Measurements from ENCODE around the gene PLSCR3.

Gene PLSCR3

GRCh38 chr17:7426203-7426863 is 32.0 kb upstream of the PLSCR3 start:
- no peak overlapping the region for H3K9ac ChIP-seq (ENCODE audit: low read length)

GRCh38 chr17:7425756-7426155 is 31.4 kb upstream of the PLSCR3 start:
- no peak overlapping the region for H2AFZ ChIP-seq (ENCODE audit: low read length)
- H3K4me3 ChIP-seq (ENCODE audit: low read depth, low read length, poor library complexity, severe bottlenecking), result no peak overlapping the region
- no peaks in the 10 kb centered on the region for H3K9me2 ChIP-seq (ENCODE audit: low read depth, low read length)
- no peaks in the 10 kb centered on the region for H3K4me1 ChIP-seq (ENCODE audit: insufficient read depth, low read length, severe bottlenecking)
- no peak overlapping the region for H3K4me2 ChIP-seq (ENCODE audit: low read length)
- TF ChIP-seq CTCF (IDR thresholded peaks at IDR 0.05; ENCODE audit: low read length) (no peak), EZH2 (IDR thresholded peaks at IDR 0.05; ENCODE audit: borderline replicate concordance, low read length) (no peak)
- no peaks in the 10 kb centered on the region for H3K36me3 ChIP-seq (ENCODE audit: insufficient read depth, low read length)
- H3K9ac ChIP-seq (ENCODE audit: low read length), result no peak overlapping the region
- H3K27me3 ChIP-seq (ENCODE audit: insufficient read depth, low read length), result no peaks in the 10 kb centered on the region
- H4K20me1 ChIP-seq (ENCODE audit: insufficient read depth, low read length), result no peaks in the 10 kb centered on the region
- H3K9me3 ChIP-seq (ENCODE audit: low read length), result no peaks in the 10 kb centered on the region
- H3F3A ChIP-seq (ENCODE audit: insufficient read depth, low read length), result no peaks in the 10 kb centered on the region
- H3K79me2 ChIP-seq (ENCODE audit: insufficient read depth, low read length), result no peaks in the 10 kb centered on the region
- H3K27ac ChIP-seq (ENCODE audit: low read depth, low read length, poor library complexity, severe bottlenecking), result no peak overlapping the region

More at GRCh38 chr17:7426203-7426863, 32.0 kb upstream of the PLSCR3 start:
- H3K4me1 ChIP-seq (ENCODE audit: insufficient read depth, low read length, severe bottlenecking), result no peaks in the 10 kb centered on the region
- H3K36me3 ChIP-seq (ENCODE audit: insufficient read depth, low read length), result no peaks in the 10 kb centered on the region
- no peaks in the 10 kb centered on the region for H3K79me2 ChIP-seq (ENCODE audit: insufficient read depth, low read length)
- H3K27ac ChIP-seq (ENCODE audit: low read depth, low read length, poor library complexity, severe bottlenecking), result no peak overlapping the region
- no peaks in the 10 kb centered on the region for H3K27me3 ChIP-seq (ENCODE audit: insufficient read depth, low read length)
- no peaks in the 10 kb centered on the region for H3K9me3 ChIP-seq (ENCODE audit: low read length)
- no peak for TF ChIP-seq EZH2 (IDR thresholded peaks at IDR 0.05; ENCODE audit: borderline replicate concordance, low read length)
- no peak for TF ChIP-seq CTCF (IDR thresholded peaks at IDR 0.05; ENCODE audit: low read length)
- H4K20me1 ChIP-seq (ENCODE audit: insufficient read depth, low read length), result no peaks in the 10 kb centered on the region
- H3K9me2 ChIP-seq (ENCODE audit: low read depth, low read length), result no peaks in the 10 kb centered on the region
- H2AFZ ChIP-seq (ENCODE audit: low read length), result no peak overlapping the region
- H3K4me2 ChIP-seq (ENCODE audit: low read length), result no peak overlapping the region
- no peaks in the 10 kb centered on the region for H3F3A ChIP-seq (ENCODE audit: insufficient read depth, low read length)
- H3K4me3 ChIP-seq (ENCODE audit: low read depth, low read length, poor library complexity, severe bottlenecking), result no peak overlapping the region

- no peaks in the 10 kb centered on the region for H3F3A ChIP-seq (ENCODE audit: insufficient read depth, low read length)
- TF ChIP-seq EZH2 (IDR thresholded peaks at IDR 0.05; ENCODE audit: borderline replicate concordance, low read length) (no peak), CTCF (IDR thresholded peaks at IDR 0.05; ENCODE audit: low read length) (no peak)
- no peaks in the 10 kb centered on the region for H3K27me3 ChIP-seq (ENCODE audit: insufficient read depth, low read length)
- H3K4me2 ChIP-seq (ENCODE audit: low read length), result no peak within 1 kb of the TSS
- H3K79me2 ChIP-seq (ENCODE audit: insufficient read depth, low read length), result no peaks in the 10 kb centered on the region
- H3K9me2 ChIP-seq (ENCODE audit: low read depth, low read length), result no peaks in the 10 kb centered on the region
- no peaks in the 10 kb centered on the region for H3K9me3 ChIP-seq (ENCODE audit: low read length)
- no peak within 1 kb of the TSS for H2AFZ ChIP-seq (ENCODE audit: low read length)
- H3K4me3 ChIP-seq (ENCODE audit: low read depth, low read length, poor library complexity, severe bottlenecking), result no peak within 1 kb of the TSS
- no peak within 1 kb of the TSS for H3K27ac ChIP-seq (ENCODE audit: low read depth, low read length, poor library complexity, severe bottlenecking)
- no peaks in the 10 kb centered on the region for H4K20me1 ChIP-seq (ENCODE audit: insufficient read depth, low read length)
- H3K4me1 ChIP-seq (ENCODE audit: insufficient read depth, low read length, severe bottlenecking), result no peaks in the 10 kb centered on the region
- no peak within 1 kb of the TSS for H3K9ac ChIP-seq (ENCODE audit: low read length)
- H3K36me3 ChIP-seq (ENCODE audit: insufficient read depth, low read length), result no peaks in the 10 kb centered on the region
These were observed 31.0 kb upstream of the PLSCR3 start, which contains the start of gene SPEM2 for GRCh38 chr17:7425316-7425715. SPEM2 (plus strand) TSS chr17:7425616; CDS start chr17:7425689, 73 bp downstream.

Measured in OCI-LY1 (cell line).